ENCODE data around the gene PAWR. TPM values are rescaled to one million over a fixed set of nuclear protein-coding genes. Genes with fewer than 3 reads are reported as not detected.

The PAWR gene
- total RNA-seq, 1 experiment from 2014 or later = 176 TPM

- Histone ChIP-seq H3K27me3 (ENCODE audit: insufficient read depth, low read length) (no peaks in the 10 kb centered on the region), H2BK15ac (ENCODE audit: low read depth, low read length) (no peak overlapping the region), H2BK120ac (ENCODE audit: low read depth, low read length, poor library complexity, severe bottlenecking) (no peak overlapping the region), H3K56ac (ENCODE audit: insufficient read length, low read depth, low read length) (no peak overlapping the region), H4K8ac (replicated peaks; ENCODE audit: insufficient read length, low read depth, low read length) (no peak overlapping the region), H2AFZ (ENCODE audit: low read length) (no peak overlapping the region), H3K14ac (ENCODE audit: insufficient read depth, low read length) (no peak overlapping the region), H3K4me2 (ENCODE audit: insufficient read depth, insufficient read length, low read length) (no peak overlapping the region), H2BK5ac (ENCODE audit: insufficient read length, low read length) (no peak overlapping the region), H3T11ph (ENCODE audit: low read length) (no peak overlapping the region), H2BK20ac (ENCODE audit: low read depth, low read length, poor library complexity, severe bottlenecking) (no peak overlapping the region), H3K18ac (ENCODE audit: insufficient read length, low read depth, low read length) (no peak overlapping the region), H3K23ac (ENCODE audit: insufficient read length, low read depth, low read length) (no peak overlapping the region), H3K9me3 (ENCODE audit: control insufficient read depth, low read depth, low read length) (no peaks in the 10 kb centered on the region), H3K27ac (ENCODE audit: insufficient read length, low read depth, low read length) (no peak overlapping the region), H2BK12ac (ENCODE audit: insufficient read length, low read depth, low read length) (no peak overlapping the region), H4K91ac (ENCODE audit: insufficient read length, low read depth, low read length) (no peak overlapping the region), H3K9ac (ENCODE audit: extremely low read depth, insufficient read length, low read length) (no peak overlapping the region), H3K79me2 (ENCODE audit: insufficient read depth, low read length) (peaks cover 27% of the 10 kb centered on the region; the same call in 1 of the 2 replicates), H2AK5ac (ENCODE audit: insufficient read length, low read length) (no peak overlapping the region), H4K20me1 (ENCODE audit: control insufficient read depth, insufficient read depth, insufficient read length) (no peaks in the 10 kb centered on the region), H3K23me2 (ENCODE audit: insufficient read length, low read depth, low read length, poor library complexity, severe bottlenecking) (no peaks in the 10 kb centered on the region), H3K79me1 (ENCODE audit: insufficient read depth, low read depth, low read length, poor library complexity, severe bottlenecking) (peaks cover 9% of the 10 kb centered on the region), H3K4ac (ENCODE audit: low read depth, low read length) (no peak overlapping the region), H4K5ac (ENCODE audit: insufficient read length, low read depth, low read length) (no peak overlapping the region), H3K4me1 (ENCODE audit: insufficient read depth, low read length) (0 out of 2 replicates have a peak, but pooled peaks cover 1% of the 10 kb centered on the region)
- DNase-seq = no peak
- Mint-ChIP-seq H3K4me3 (no peak overlapping the region; a peak in 1 of 5 replicates), H3K4me1 (peaks cover 31 to 42% of the 10 kb centered on the region in 2 experiments), H3K27ac (peak overlapping the region in 1 of 3 experiments; percentile 28; a peak in 3 of 7 replicates), H3K9me3 (no peaks in the 10 kb centered on the region), H3K36me3 (ENCODE audit: insufficient read depth in 1 of 3, low read depth in 3 of 3) (no peaks in the 10 kb centered on the region; a peak in 2 of 7 replicates), H3K27me3 (ENCODE audit: low read depth) (no peaks in the 10 kb centered on the region; the same call in 1 of the 2 replicates)
- no peak for TF ChIP-seq CTCF (conservative IDR thresholded peaks at IDR 0.05)
These were observed 55.1 kb downstream of the PAWR start for GRCh38 chr12:79635676-79636075.
